Measurements from ENCODE around the gene WWOX.
A peak's percentile ranks its signal among the peaks of the same experiment; 100 is the strongest.

Gene WWOX

DNA sequence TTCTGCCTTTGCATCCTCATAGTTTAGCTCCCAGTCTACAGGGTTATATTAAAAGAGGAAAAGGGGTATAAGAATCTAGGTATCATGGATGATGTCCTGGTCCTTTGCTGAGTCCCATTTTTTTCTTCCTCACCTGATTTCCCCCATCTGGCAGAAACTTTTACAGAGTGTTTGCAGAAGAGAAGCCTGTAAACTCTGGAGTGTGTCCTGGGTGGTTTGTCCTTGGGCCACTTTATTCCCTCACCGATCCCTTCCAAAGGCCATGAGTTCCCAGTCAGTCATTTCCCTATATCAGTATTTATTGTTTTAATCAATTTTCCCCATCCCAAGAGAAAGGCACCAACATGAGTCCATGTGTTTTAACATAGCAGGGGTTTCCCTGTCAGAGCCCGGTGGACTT, 638.2 kb downstream of the WWOX start:
- DNase-seq (ENCODE audit: low read depth): no peak

DNA sequence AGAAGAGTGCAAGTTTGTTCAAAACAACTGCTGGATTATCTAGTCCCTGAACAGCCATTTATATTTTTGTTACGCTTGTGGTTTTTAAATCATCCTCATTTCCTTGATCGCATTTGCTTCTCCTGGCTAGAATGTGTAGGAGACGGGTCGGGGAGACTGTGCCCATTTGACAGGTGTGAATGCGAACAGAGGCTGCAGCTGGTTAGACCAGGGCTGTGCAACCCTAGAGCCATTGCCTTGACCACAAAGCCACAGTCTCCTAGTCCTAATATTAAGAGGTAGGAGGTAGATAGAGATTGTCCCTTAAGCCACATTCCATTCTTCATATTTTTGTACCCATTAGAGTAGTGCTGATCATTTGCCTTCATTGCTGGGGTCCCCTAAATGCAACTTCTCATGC, 639.1 kb downstream of the WWOX start:
- DNase-seq (ENCODE audit: low read depth): no peak

DNA sequence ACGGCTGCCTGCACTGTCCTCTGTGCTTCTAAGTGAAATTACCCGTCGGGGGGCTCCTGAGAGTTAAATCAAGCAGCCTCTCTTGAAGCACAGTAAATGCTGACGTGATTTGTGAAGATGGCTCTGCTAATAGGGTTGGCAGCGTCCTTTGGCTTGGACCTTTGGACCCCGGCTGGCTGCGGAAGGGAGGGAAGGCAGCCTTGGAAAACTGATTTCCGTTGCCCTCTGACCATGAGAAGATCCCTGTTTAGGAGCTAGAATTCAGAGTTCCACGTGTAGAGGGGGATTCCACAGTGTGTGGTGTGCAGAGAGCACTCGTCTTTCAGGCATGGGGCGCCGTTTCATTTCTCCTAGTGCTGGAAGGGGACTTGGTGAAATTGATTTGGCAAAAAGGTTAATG, 640.8 kb downstream of the WWOX start:
- no peak for DNase-seq (ENCODE audit: low read depth)

DNA sequence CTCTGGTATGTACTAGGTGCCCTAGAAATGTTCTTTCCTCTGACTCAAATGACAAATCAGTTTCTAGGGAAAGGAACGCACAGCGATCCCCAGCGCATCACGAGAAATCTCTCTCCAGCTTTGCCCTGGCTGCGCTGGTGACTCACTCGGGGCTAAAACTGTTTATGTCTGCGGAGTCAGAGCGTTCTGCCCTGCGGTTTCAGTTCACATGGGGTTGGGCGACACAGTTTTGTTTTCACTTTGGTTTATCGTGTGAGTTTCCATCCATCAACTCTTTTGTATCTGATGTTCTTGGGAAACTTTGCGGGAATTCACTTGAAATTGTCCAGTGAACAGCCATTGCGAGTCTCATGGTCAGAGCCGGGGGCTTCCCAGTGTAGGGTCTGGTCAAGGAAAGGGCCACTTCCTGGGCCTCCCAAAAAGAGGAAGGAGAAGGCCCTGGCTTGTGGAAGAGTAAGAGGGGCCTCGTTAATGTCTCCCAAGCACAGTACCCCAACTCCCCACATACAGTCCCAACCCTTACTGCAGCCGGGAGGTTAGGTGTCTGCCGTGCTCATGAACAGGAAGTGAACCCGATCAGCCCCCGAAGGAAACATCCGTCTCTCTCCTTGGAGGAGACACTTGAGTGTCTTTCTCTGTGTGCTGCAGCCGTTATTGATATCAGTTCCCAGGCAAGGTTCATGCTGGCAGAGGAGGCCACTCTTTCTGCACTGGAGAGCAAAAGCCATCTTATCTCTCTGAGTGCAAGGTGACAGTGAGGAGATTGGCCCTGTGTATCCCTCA, 643.2 kb downstream of the WWOX start:
- peak; percentile 77 for DNase-seq (ENCODE audit: low read depth)

DNA sequence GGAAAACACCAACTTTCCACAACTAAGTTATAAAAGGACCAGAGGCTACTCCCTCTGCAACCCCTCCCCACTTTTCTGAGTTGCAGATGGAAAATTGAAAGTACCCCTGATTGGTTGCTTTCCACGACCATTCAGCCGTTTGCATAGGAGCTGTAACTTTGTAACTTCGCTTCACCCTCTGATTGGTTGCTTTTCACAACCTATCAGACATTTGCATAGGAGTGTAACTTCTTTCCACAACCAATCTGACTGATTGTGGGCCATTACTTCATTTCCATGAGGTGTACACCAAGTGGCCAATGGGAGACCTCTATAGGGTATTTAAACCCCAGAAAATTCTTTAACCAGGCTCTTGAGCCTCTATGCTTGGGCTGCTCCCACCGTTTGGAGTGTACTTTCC, 644.1 kb downstream of the WWOX start:
- DNase-seq (ENCODE audit: low read depth): no peak

DNA sequence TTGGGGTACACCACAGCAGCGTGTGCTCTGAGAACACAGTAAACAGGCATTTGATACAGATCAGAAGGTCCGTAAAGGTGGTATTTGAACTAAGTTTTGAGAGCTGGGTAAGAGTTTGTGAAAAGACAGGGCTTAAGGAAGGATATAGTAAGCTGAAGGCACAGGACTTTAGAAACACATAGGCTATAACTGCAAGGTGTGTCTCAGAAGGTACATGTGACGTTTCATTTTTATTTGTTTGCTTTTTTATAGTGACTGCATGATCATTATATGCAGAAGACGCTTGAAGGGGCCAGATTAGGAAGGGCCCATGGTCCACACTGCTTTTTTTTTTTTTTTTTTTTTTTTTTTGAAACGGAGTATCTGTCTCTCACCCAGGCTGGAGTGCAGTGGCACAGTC, 644.6 kb downstream of the WWOX start:
- no peak for DNase-seq (ENCODE audit: low read depth)

DNA sequence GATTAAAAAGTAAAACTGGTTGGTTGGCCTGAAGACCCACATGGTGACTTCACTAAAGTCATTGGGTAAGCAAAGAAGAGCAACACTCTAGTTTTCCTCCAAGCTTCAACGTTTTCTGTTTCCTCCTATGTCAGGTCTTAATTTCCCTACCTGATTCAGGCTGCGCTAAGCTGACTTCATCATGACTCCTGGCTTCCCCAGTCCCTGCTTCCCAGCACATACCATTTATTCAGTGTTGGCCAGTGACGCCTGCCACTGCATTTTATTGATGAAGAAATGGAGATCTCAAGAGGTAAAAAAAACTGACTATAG, 645.3 kb downstream of the WWOX start:
- no peak for DNase-seq (ENCODE audit: low read depth)

DNA sequence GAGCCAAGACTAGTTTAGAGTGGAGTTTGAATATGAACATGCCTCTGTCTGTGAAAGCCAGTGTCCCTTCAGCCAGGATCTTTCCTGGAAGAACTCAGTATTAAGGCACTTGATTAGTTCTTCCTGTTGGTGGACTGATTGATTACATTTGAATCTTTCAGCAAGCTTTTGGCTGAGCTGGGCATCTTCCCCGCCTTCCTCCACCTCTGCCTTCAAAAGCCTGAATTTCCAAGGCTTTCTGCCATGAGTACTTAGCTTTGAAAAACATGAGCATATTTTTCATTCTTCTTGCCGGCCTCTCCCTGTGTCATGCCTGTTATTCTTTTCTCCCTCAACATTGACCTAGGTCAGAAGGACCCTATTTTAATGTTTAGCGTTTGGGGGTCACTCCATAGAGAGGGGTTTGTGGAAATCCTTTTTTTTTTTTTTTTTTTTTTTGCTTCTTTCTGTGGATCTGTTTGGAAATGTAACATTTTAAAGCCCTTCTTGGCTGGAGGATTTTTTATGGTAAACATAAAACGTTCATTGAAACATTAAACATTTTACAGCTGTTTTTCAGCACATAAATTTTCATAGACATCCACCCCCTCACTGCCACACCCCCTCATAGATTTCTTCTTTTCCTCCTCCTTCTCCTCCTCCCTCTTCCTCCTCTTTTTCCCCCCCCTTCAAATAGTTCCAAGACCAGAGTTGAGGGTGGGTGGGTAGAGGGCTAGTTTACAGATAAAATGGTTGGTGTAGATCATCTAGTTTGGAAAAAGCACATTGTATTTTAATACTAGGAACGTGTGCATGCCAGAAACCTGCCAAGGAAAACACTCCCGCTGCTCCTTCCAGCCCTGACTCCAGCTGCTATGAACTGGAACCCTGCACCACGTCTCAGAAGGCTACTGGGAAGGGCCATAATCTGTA, 645.9 kb downstream of the WWOX start:
- DNase-seq (ENCODE audit: low read depth): no peak

DNA sequence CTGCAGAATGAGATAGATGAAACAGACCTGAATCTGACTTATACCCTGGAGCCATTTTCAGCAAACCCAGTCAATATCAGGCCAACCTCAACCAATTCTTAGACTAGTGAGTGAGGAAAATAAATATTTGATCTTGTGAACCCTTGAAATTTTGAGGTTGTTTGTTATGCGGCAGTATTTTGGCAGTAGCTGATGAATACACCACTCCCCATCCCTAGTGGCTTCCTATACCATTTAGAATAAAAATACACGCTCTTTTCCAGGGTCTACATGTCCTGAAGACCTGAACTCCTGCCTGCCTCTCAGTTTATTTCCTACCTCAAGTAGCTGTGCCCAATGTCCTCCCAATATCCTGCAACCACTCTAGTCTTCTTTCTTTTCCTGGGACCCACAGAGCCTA, 647.3 kb downstream of the WWOX start:
- no peak for DNase-seq (ENCODE audit: low read depth)

DNA sequence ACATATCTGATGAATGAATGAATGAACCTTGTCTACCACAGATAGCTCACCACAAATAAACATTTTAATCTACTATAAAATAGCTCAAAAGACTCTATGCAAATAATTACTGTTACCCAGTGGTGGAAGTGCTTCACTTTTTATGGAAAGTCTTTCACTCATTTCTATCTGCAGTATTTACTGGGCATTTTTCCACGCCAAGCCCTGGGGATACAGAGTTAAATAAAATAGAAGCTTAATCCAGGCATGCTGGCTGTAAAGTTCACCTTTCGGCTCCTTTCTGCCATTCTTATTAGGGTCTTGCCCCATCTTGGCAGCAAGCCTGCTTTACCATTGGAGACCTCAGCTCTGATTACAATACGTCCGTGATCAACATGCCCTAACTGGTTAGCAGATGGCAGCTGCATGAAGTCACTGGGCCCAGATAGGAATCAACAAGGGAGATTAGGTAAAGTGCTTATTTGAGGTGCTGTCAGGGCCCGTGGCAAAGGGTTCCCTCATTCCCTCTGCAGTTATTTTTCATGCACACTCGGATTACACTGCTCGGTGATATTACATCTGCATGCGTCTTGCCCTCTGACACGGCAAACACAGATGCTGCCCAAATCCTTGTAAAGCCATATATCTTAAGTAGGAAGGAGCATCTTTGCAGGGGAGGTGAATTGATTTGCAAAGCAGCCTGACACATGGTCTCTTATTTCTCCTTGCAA, 648.9 kb downstream of the WWOX start:
- DNase-seq (ENCODE audit: low read depth): no peak

DNA sequence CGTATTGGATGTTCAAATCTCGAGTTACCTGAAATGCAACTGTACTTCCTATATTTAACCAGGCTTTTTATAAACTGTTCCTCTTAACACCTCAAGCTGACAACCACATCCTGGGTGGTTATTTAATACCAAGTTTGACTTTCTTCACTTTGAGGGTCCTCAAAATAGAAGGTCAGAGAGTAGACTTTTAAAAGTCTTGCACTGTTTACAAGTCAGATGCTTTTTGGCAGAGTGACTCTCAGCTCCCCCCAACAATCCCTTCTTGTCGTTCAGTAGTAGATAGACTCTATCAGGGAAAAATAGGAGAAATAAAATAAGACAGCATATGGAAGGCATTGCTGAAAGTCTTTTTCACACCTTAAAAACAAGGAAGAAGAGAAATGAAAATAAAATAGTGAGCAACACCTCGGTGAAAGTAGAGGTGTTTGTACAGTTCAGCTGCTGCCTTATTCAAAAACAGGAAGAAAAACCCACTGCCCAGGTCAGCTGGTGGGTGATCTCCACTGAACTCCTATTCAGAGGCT, 650.4 kb downstream of the WWOX start:
- no peak for DNase-seq (ENCODE audit: low read depth)

DNA sequence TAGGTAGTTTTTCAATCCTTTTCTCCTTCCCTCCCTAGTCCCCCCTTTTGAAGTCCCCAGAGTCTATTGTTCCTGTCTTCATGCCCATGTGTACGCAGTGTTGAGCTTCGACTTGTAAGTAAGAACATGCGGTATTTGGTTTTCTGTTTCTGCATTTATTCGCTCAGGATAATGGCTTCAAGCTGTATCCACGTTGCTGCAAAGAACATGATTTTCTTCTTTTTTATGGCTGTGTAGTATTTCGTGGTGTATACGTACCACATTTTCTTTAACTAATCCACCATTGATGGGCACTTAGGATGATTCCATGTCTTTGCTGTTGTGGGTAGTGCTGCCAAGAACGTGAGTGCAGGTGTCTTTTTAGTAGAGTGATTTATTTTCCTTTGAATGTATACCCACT, 651.2 kb downstream of the WWOX start:
- DNase-seq (ENCODE audit: low read depth): no peak

DNA sequence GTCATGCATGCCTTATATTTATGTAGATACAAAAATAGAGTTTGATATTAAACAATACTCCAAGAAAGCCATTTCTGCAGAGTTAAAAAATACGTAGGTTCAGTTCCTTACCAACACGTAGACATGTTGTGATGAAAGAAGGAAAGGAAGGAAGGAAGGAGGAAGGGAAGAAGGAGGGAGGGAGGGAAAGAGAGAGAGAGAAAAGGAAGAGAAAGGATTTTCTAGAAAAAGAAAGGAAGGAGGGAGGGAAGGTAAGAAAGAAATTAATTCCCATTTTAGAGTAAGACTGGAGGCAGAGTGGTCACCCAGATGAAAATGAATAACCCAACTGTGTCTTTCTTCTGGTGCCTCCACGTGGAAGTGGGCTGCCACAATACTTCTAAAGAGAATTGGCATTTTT, 652.1 kb downstream of the WWOX start:
- no peak for DNase-seq (ENCODE audit: low read depth)

DNA sequence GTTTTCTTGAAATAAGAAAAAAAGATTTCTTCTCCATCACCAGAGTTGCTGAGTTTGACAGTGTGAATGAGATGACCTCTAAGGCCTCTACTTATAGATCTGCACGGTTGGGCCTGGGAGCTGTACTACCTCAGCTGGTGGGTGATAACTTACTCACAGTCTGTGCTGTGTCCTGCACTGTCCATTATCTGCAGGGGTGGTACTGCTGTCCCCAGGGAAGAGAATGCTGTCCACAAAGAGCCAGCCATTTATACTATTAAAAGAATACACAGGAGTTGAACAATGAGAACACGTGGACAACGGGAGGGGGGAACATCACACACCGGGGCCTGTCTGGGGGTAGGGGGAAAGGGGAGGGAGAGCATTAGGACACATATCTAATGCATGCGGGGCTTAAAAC, 655.3 kb downstream of the WWOX start:
- DNase-seq (ENCODE audit: low read depth): no peak

DNA sequence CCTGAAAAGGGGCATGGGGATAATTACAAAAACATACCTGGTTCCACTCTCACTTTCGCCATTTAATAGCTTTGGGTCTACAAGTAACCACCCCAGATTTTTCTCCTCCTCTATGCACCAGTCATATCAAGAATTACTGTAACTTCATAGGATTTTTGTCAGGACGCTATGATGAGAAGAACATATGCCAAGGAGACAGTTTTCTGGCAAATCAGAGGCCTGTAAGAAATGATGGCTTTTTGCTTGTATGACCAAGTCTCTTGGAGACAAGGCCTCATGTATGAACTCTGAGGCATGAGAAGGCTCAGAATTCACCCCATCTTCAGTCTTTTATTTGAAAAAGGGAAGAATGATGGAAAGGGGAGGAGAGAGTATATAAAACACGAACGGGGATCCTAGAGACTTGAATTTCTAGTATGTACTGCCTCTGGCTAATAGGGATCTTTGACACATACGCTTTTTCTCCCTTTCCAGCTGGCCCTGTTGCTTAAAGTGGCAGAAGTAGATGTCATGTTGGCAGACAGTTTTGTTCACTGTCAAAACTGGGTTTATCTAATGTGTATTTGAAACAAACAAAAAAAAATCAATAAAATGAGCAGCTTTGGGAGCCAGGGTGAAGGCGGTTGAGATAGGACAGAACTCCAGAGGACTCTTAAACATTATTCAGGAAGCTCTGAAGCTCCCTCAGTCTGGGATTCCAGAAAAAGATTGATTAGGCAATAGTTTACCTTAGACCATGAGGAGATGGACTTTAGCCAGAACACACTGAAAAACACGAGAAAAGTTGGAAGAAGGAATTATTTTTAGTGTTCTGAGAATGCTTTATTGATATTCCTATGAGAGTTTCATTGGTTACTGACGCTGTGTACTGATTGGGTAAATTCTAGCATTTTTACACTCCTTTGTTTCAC, 656.6 kb downstream of the WWOX start:
- DNase-seq (ENCODE audit: low read depth): no peak

DNA sequence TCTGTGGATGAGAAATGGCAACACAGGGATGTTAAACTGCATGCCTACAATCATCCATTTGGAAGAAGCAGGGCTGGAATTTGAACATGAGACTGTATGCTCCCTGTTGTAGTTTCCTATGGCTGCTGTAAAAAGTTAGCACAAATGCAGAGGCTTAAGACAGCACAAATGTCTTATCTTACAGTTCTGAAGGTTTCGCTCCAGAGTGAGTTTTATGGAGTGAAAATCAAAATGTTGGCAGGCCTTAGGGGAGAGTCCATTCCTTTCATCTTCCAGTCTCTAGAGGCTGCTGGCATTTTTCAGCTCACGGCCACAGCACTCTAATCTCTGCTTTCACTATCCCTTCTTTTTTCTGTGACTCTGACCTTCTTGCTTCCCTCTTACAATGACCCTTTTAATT, 660.1 kb downstream of the WWOX start:
- DNase-seq (ENCODE audit: low read depth): no peak

DNA sequence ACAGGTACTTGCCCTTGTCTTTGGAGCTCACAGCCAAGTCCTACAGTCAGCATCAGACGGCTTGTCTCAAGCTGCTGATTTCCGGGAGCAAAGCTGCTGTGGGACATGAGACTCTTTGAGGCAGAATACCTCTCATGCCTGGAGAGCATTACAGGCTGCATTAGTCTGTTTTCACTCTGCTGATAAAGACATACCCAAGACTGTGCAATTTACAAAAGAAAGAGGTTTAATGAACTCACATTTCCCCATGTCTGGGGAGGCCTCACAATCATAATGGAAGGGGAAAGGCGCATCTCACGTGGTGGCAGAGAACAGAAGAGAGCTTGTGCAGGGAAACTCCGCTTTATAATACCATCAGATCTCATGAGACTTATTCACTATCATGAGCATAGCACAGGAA, 661.2 kb downstream of the WWOX start:
- DNase-seq (ENCODE audit: low read depth): no peak

DNA sequence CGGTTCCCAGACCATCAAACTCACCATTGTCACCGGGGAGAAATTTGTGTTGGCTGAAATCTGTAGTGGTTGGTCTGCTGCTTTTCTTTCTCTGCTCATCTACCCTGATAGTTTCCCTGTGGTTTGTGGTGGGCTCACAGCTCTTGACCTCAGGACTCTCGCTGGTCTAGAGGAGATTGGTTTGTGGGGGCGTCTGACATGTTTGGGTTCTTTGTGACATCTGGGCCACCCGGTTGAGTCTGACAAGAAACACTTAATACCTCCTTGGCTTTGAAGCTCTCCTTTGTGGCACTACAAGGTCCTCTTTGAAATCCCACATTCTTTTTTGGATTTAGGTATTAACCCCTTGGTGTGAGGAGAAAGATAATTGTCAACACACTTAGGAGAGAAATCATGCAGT, 662.0 kb downstream of the WWOX start:
- no peak for DNase-seq (ENCODE audit: low read depth)

DNA sequence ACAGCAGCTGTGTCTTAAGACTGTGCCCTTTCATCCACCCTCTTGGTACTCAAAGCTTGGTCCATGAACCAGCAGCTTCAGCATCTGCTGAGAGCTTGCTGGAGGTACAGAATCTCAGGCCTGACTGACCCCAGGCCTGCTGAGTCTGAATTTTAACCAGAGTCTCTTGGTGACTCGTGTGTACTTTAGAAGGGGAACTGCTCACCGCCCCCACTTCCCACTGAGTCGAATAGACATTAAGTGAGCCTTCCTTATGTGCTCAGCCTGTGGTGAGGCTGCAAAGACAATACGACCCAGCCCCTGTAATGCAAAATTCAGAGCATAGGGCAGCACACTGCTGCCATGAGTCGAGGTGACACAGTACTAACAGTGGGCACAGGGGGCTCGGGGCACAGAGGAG, 662.8 kb downstream of the WWOX start:
- no peak for DNase-seq (ENCODE audit: low read depth)

DNA sequence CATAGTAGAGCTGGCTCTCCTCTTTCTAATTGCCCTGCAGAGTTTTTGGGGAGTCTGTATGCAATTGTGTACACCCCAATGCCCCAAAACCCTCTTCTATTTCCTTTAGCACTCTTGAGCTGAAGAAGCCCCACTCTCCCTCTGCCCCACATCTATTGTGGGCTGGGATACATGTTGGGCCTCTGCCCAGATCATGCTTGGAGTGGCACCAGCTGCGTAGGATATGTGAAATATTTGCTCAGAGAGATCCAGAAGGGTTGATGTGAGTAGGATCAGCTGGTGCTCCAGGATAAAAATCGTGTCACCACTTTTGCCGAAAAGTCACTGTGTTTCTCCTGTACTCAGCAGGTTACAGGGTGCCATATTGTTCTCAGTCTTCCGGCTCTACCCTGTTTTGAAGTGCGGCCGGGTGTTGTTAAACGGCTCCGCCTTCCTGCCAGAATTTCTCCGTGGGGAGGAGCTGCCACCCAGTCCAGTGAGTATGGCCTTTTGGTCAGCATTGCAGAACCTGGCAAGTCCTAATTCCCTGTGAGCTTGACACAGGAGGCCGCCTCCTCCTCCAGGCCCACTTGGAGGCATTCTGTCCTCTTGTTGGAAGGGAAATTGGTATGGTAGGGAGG, 664.5 kb downstream of the WWOX start:
- DNase-seq (ENCODE audit: low read depth): no peak

DNA sequence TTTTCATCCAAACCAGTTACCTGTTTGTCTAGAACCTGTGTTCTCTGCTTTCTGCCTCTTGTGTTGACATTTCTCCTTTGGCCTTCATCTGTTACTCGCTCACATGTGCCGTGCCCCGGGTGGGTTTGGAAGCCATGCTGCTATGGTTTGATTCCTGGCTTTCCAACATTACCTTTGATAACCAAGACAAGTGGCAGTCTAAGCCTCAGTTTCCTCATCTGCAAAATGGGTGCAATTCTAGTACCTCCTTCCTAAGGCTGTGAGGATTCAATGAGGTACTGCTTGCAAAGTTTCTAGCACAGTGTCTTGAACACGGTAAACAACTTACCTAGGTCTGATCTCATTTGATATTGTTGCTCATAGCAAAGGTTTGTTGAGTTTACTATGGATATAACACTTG, 665.0 kb downstream of the WWOX start:
- DNase-seq (ENCODE audit: low read depth): no peak

Data from activated T-helper 9 cell treated with anti-CD3 and anti-CD28 coated beads, Interleukin-2, amount 50 U/mL, for 16 hours (primary cell).